Glomerular endothelial cell (primary cell): ENCODE results near the gene AGBL5. TPM values are rescaled to one million over a fixed set of nuclear protein-coding genes. Genes with fewer than 3 reads are reported as not detected.
"Not testable (repeated sequence)": the region's sequence is repeated elsewhere in the genome, so short reads cannot be mapped to it uniquely, and the experiment has no call there.

Source experiments
- DNase-seq: peaks from one replicate; pipeline ENCODE4 v3.0.0-alpha.2; 2011; ENCODE audit warnings: low read depth, low spot score; ENCODE audit errors: extremely low read depth
- total RNA-seq: library from RNA; depleted of rRNA; stranded (reverse); fragments of >200 nt; gene quantifications from 2 replicates; pipeline ENCODE4 v1.2.3, GENCODE V29; 2015

Gene AGBL5
- total RNA-seq, 1 donor from 2014 or later = 14.8 TPM

DNA sequence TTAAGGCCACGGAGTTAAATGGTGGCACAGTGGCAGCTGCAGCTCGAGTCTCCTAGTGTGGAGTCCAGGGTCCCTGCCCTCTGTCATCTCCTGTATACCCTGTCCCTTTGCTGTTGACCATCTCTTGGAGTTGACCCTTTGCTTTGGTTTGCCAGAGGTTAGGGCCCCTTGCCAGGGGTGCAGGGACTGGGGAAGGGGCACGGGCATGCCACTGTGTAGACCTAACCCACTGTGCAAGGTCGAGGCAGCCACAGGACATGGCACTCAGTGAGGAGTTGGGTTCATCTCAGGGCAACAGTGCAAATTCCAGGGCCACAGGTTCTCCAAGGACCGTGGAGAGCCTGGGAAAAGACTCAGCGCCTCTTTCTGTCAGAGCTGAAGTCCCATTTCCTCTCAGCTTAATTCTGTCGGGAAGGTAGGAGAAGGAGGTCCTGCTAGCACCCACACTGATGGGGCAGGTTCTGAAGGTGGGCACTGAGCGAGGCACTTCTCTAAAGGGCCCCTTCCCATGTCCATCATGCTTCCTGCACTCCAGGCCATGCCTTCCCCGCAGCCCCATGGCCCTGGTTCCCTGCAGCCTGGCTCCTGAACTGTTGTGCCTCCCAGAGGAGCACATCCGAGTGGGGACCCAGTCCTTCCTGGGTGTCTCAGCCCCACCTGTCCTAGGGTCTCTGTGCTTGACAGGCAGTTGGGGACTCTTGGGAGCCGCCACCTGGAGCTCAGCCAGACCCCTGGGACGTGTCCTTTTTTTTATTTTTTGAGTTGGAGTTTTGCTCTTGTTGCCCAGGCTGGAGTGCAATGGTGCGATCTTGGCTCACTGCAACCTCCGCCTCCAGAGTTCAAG, 37.9 kb downstream of the AGBL5 start:
- no peak for DNase-seq

DNA sequence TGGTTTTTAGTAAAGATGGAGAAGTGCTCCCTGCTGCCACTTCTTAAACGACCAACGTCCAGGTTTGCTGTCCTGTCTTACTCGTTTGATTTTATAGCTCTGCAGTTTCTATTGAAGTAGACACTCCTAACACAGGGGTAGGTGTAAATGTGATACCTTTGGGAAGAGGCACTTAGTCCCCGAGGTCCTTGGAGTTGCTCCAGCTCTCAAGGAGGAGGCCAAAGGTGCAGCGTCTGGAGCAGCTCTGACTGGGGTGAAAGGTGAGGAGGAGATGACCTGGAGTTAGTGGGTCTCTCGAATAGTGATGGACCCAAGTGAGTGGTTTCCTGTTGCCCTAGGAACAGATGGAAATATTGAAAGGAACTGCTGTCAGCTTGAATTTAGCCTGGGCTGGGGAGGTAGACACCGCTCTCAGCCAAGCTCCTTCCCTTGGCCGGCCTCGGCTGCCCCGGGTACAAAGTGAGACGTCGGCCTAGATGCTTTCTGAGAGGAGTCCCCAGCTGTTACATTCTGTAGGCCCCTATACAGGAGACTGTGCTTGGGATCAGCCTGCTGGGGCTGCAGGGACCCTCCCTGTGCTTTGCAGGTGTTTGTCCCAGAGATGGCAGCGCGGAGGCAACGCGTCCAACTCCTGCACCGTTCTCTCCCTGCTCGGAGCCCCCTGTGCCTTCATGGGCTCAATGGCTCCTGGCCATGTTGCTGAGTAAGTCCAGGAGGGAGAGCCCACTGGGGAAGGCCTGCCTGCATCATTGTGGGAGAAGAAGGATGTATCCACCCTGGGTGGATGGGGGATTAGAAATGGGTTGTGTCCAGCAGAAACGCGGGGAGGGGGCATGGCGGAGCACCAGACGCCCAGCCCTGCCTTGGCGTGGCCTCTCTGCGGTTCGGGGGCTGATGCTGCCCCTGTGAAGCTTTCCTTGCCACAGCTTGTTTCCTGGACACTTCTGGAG, 40.6 kb downstream of the AGBL5 start:
- no peak for DNase-seq

DNA sequence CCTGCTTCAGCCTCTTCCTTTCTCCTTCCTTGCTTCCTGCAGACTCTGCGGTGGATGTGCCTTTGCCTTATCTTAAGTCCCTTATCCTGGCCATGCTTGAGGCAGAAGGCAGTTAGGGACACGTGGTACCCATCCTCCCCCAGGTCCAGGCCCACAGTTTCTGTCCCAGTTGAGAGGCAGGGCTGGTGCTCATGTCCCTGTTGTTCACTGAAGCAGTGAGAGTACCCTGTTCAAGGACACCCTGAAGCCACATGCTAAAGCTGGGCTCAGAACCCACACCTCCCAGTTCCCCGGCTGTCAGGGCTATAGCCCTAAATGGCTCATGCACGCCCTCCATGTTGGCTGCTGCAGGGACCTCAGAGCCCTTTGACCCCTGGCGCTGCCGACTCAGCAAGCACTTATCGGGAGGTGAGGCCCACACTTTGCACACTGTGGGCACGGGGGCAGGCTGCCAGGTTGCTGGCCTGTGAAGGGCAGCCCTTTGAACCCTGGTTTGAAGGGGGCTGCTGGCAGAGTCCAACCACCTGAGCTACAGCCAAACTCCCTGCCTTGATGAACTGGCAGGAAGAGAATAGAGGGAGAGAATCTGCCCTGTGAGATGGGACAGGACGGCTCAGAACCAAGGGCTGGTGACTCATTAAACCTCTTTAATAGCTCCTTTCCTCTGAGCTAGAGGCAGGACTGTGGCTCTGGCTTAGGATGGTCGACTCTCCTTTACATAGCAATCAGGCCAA, 41.4 kb downstream of the AGBL5 start:
- DNase-seq = no peak

DNA sequence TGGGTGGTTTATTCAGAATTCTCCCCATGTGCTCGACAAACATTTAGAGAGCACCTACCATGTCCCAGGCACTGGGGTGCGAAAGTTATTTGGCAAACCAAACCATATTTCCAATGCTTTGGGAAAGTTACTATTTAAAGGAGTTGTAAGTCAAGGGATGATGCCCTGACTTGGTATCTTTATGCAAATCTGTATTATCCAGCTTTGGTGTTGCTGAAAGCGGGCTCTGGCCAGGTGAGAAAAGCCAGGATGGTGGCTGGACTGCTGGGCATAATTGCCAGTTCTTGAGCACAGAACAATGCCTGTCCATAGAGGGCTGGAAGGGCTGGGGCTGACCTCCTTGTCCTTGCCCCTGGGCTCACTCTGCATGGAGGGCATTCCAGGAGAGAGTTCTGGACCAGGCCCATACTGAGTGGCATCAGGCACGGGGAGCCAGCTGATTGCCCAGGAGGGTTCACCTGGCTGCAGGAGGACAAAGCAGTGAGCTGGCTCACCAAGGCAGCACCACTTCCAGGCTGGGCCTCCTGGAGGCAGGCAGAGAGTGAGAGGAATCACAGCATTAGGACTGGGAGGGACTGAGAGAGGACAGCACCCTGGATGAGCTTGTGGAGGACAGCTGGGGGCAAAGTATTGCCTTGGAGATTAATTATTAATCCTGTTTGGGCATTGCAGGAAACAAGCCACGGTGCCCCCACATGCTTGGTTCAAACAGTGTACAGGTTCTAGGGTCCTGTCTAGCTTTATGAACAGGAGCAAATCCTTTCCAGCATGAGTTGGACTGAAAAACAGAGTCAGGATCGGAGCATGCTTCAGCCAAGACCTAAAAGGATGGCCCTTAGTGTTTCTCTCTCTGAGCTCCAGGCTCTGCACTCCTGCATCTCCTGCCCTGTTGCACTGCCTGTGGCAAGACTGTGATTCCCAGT, 42.2 kb downstream of the AGBL5 start:
- no peak for DNase-seq

DNA sequence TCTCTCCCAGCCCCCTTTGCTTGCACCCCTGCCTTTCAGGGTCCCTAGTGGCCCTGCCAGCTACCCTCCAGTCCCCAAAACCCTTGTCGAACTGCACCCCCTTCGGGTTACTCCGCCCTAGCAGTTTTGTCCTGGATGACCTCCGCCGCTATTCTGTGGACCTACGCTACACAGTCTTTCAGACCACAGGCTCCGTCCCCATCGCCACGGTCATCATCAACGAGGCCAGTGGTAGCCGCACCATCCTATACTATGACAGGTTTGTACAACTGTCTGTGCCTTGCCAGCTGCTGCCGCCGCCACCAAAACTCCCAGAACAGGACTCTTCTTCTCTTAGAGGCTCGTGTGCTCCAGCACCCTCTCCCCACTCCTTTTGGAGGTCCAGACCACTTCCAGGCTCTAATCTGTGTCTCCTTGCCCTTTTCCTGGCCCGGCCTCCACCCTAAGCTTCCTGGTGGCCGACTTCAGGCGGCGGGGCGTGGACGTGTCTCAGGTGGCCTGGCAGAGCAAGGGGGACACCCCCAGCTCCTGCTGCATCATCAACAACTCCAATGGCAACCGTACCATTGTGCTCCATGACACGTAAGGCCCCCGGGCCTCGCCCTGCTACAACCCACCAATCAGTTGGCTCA, 43.0 kb downstream of the AGBL5 start:
- DNase-seq = no peak

DNA sequence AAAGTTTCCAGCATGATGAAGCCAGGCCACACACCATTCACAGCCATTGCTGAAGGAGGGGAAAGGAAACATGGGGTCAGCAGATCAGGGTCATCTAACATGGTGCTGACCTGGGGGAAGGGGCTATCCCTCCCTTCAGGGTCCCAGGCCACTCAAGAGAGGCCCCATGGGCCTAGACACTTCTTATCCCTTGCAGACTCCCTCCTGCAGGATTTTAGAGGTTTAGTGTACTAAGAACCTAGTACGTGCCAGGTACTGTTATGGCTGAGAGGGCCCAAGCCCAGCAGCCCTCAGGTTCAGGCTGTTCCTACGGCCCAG, 43.9 kb downstream of the AGBL5 start:
- DNase-seq = no peak

DNA sequence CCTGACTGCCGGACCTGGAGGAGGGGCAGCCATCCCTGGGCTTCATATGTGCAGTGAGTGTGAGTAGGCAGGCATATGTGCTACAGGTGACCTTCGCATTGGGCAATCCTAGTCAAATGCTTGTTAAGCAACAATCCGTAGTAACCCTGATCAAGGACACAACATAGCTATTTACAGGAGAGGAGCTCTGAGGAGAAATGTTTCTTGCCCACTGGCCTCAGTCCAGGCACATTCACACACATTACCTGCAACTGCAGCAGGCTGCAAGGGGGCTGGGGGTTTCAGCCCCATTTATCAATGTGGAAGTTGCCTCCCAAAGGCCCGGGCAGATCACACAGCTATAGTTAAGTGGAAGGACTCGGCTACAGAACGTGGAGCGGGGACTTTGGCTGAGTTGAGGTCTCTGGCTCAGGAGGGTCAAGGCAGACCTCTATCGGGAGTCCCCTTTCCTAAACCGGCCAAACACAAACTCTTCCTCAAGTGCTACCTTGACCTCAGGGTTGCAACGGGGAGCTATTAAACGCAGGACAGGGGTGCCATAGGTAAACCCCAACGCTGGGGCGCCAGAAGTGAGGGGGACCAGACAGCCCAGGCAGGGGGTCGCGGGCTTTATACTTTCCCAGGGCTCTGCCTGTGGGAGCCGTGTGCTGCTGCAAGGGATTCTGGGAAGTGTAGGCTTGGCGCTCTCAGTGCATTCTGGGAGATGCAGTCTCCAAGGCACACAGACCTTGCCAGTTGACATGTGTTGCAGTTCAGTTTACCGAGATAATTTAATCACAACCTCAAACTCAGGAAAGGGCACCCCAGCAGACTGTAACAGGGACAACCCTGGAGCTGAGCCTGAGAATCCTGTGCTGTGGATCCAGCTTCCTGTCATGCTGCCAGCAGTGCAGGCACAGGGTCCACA, 44.5 kb downstream of the AGBL5 start:
- DNase-seq = no peak

DNA sequence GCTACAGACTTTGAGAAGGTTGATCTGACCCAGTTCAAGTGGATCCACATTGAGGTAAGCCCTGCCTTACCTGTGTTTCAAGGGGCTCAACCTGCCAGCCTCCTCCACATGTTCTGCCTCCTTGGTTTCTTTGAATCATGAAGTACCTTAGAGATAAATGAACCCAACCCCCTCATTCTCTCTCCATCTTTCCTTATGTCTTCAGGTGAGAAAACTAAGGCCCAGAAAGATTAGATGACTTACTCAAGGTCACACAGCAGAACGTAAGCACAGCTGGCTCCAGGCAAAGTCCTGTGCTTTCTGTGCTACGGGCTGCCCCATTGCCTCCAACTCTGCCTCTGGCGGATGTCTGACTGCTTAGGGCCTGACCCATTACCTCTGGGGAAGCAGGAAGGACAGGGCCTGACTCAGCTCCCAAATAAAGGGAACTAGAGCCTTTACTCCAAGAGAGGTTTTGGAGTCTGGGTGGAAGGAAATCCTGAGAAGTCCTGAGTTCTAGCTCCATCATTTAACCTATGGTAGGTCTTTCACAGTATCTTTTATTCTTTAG, 45.4 kb downstream of the AGBL5 start:
- DNase-seq = no peak

DNA sequence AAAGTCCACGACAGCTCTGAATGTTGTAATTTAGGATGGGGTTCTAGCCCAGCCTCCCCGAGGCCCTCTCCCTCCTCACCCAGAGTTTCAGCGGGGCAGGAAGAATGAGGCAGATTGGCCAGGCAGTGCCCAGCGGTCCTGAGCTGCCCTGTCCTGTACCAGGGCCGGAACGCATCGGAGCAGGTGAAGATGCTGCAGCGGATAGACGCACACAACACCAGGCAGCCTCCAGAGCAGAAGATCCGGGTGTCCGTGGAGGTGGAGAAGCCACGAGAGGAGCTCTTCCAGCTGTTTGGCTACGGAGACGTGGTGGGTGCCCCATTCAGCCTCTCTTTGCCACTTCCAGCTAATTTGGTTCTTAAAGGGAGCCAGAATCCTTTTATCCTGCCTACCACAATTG, 45.9 kb downstream of the AGBL5 start:
- DNase-seq = no peak

DNA sequence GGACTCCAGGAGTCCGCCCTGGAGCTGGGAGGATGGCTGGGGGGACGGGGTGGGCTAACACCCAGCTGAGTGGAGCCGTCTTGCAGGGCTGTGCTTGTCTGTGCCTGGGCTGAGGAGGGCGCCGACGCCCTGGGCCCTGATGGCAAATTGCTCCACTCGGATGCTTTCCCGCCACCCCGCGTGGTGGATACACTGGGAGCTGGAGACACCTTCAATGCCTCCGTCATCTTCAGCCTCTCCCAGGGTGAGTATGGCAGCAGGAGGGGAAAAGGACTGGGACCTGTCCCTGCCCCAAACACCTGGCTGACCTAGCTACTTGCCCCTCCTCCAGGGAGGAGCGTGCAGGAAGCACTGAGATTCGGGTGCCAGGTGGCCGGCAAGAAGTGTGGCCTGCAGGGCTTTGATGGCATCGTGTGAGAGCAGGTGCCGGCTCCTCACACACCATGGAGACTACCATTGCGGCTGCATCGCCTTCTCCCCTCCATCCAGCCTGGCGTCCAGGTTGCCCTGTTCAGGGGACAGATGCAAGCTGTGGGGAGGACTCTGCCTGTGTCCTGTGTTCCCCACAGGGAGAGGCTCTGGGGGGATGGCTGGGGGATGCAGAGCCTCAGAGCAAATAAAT, 48.0 kb downstream of the AGBL5 start:
- no peak for DNase-seq

DNA sequence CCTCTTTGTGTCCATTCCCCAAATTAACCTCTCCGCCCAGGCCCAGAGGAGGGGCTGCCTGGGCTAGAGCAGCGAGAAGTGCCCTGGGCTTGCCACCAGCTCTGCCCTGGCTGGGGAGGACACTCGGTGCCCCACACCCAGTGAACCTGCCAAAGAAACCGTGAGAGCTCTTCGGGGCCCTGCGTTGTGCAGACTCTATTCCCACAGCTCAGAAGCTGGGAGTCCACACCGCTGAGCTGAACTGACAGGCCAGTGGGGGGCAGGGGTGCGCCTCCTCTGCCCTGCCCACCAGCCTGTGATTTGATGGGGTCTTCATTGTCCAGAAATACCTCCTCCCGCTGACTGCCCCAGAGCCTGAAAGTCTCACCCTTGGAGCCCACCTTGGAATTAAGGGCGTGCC, 48.6 kb downstream of the AGBL5 start:
- no peak for DNase-seq

DNA sequence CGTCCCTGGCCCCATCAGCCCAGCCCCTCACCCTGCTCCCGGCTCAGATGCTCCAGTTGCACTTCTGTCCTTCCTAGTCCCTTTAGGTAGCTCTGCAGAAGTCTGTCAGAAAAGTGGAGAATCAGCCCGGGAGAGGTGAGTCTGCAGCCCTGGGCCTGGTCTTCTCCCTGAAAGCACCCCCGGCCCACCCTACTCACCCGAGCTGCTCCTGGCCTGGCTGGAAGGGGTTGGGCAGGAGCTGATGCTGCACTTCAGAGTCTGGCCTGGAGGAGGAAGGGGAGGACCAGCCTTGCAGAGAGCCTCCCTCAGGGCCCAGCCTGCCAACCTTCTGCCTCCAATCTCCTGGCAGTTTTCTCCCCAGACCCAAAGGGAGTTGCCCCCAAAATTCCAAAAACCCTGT, 50.9 kb downstream of the AGBL5 start:
- DNase-seq = no peak

DNA sequence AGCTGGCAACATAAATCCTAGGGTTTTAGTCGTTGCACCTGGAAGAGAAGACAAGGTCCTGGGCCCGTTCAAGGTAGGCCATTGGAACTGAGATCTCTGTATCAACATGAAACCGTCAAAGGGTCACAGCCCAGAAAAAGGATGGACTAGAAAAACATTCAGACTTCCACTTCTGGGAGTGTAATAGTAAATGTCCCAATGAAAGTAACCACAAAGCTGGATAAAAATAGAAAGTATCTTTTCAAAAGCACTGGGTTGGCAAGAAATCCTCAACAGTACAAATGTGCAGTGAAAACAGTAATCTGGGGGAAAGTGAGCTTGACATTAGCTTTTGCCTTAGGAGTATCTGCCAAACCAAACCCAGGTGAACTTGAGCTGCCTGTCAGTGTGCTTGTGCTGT, 54.5 kb downstream of the AGBL5 start:
- DNase-seq = no peak

DNA sequence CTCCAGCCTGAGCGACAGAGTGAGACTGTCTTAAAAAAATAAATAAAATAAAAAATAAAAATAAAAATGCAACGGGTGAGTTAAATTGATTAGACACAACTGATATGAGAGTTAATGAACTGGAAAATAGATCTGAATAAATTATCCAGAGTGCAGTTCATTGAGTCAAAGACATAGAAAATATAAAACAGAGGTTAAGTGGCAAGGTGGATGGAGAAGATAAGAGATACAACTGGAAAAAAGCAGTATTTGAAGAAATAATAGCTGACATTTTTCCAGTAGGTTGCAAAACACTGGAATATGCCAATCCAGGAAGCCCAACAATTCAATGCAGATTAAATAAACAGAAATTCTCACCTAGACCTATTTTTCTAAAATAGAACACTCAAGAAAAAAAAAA, 56.8 kb downstream of the AGBL5 start:
- no peak for DNase-seq

DNA sequence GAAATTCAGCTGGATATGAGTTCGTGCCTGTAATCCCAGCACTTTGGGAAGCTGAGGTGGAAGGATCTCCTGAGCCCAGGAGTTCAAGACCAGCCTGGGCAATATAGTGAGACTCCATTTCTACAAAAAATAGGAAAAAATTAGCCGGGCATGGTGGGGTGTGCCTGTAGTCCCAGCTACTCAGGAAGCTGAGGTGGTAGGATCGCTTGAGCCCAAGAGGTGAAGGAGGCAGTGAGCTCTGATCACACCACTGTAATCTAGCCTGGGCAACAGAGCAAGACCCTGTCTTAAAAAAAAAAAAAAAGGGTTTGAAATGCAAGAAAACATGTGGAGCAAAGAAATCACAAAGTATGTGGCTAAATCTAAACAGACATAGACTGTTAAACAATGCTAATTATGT, 57.6 kb downstream of the AGBL5 start:
- no peak for DNase-seq

DNA sequence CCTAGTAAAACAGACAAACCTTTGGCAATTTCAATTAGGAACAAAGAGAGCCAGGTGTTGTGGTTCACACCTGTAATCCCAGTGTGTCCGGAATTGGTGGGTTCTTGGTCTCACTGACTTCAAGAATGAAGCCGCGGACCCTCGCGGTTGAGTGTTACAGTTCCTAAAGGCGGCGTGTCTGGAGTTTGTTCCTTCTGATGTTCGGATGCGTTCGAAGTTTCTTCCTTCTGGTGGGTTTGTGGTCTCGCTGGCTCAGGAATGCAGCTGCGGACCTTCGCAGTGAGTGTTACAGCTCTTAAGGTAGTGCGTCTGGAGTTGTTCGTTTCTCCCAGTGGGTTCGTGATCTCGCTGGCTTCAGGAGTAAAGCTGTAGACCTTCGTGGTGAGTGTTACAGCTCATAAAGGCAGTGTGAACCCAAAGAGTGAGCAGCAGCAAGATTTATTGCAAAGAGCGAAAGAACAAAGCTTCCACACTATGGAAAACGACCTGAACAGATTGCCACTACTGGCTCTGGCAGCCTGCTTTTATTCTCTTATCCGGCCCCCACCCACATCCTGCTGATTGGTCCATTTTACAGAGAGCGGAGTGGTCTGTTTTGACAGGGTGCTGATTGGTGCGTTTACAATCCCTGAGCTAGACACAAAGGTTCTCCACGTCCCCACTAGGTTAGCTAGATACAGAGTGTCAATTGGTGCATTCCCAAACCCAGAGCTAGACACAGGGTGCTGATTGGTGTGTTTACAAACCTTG, 59.3 kb downstream of the AGBL5 start:
- not testable (repeated sequence) for DNase-seq

DNA sequence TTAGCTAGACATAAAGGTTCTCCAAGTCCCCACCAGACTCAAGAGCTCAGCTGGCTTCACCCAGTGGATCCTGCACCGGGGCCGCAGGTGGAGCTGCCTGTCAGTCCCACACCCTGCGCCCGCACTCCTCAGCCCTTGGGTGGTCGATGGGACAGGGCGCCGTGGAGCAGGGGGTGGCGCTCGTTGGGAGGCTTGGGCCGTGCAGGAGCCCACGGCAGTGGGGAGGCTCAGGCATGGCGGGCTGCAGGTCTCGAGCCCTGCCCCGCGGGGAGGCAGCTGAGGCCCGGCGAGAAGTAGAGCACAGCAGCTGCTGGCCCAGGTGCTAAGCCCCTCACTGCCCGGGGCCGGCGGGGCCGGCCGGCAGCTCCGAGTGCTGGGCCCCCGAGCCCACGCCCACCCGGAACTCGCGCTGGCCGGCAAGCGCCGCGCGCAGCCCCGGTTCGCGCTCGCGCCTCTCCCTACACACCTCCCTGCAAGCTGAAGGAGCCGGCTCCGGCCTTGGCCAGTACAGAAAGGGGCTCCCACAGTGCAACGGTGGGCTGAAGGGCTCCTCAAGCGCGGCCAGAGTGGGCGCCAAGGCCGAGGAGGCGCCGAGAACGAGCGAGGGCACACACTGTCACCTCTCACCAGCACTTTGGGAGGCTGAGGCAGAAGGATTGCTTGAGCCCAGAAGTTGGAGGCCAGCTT, 60.1 kb downstream of the AGBL5 start:
- not testable (repeated sequence) for DNase-seq
